K562 (cell line): ENCODE data around the gene TNNI2. TPM values are rescaled to one million over a fixed set of nuclear protein-coding genes. Genes with fewer than 3 reads are reported as not detected.

ENCODE experiments used
- ATAC-seq: fragments of 200-7000 bp; cut with Tn5 transposase; 3 replicates; pipeline ENCODE4 v1.9.1; 2020; ENCODE audit warnings: moderate library complexity
- BruUV-seq: library from RNA; stranded (reverse); fragments of 400-500 nt; replicated peaks from 2 replicates; lab custom pipeline; 2021; lab: Mats Ljungman, UMichigan
- CTCF ChIA-PET: fragments of 300-600 bp; formaldehyde crosslinking; extraction: SDS; loops from one replicate; lab custom pipeline; 2021; ENCODE audit warnings: low intra/inter-chr PET ratio; lab: Yijun Ruan, JAX
- POLR2A ChIA-PET: fragments of 300-600, 350-650 bp; sonication (Branson Sonifier 250); formaldehyde crosslinking; extraction: SDS; loops from one replicate; lab custom pipeline; 2021; ENCODE audit warnings: antibody characterized with exemption, inconsistent platforms; lab: Yijun Ruan, JAX
- DNase-seq, 4 experiments: peaks; one replicate each; pipeline versions ENCODE4 v3.0.0 to v3.0.0-alpha.2; 2011 to 2018; ENCODE audit warnings: low spot score in 3 of 4, mixed read lengths in 3 of 4; ENCODE audit errors: extremely low read depth in 1 of 4
- FAIRE-seq: peaks from 2 replicates; lab custom pipeline; 2011; peaks lifted over from hg19 to GRCh38; lab: Jason Lieb, UNC
- H2AFZ ChIP-seq: 2 replicates; pipeline ENCODE4 v1.6.0; 2011; ENCODE audit warnings: low read depth, low read length, control low read depth, inconsistent platforms
- H3K27ac ChIP-seq: fragments of 200-600 bp; 3 replicates; pipeline ENCODE4 v1.8.0; 2011; ENCODE audit warnings: low read depth, mild to moderate bottlenecking, control low read depth, inconsistent platforms, low read length, moderate library complexity, mixed read lengths; ENCODE audit errors: extremely low read depth
- H3K27me3 ChIP-seq, 2 experiments: fragments of 300-600 bp in 1 of 2; 2 replicates in 1 of 2; 3 replicates in 1 of 2; pipeline versions ENCODE4 v1.6.0 to v1.8.0; 2011; ENCODE audit warnings: inconsistent platforms in 2 of 2, low read length in 2 of 2, mild to moderate bottlenecking in 1 of 2, mixed read lengths in 1 of 2, moderate library complexity in 1 of 2; ENCODE audit not compliant: control insufficient read depth in 2 of 2, insufficient read depth in 2 of 2
- H3K36me3 ChIP-seq: fragments of 300-600 bp; 3 replicates; pipeline ENCODE4 v1.8.0; 2011; ENCODE audit warnings: mild to moderate bottlenecking, low read length, inconsistent platforms; ENCODE audit not compliant: control insufficient read depth, insufficient read depth
- H3K4me1 ChIP-seq, 2 experiments: fragments of 200-600 bp in 1 of 2; replicated peaks in 1 of 2; 2 replicates in 1 of 2; 3 replicates in 1 of 2; pipeline versions ENCODE4 v1.5.1 to v1.8.0; 2011; ENCODE audit warnings: inconsistent platforms in 2 of 2, low read length in 2 of 2, mild to moderate bottlenecking in 1 of 2, mixed read lengths in 1 of 2, moderate library complexity in 1 of 2; ENCODE audit not compliant: control insufficient read depth in 2 of 2, insufficient read depth in 2 of 2
- H3K4me2 ChIP-seq: 2 replicates; pipeline ENCODE4 v1.6.1; 2011; ENCODE audit warnings: low read length, control low read depth, inconsistent platforms, mixed read lengths; ENCODE audit not compliant: insufficient read depth
- H3K4me3 ChIP-seq: fragments of 200-600 bp; sonication (generic), shearing (Covaris generic); 2 replicates; pipeline ENCODE4 v1.5.1; 2016; ENCODE audit warnings: control low read depth, inconsistent platforms
- H3K79me2 ChIP-seq: fragments of 200-600 bp; 3 replicates; pipeline ENCODE4 v1.8.0; 2011; ENCODE audit warnings: low read length, inconsistent platforms; ENCODE audit not compliant: control insufficient read depth, insufficient read depth
- H3K9ac ChIP-seq, 2 experiments: 2 replicates each; pipeline versions ENCODE4 v1.6.0 to v1.6.1; 2011; ENCODE audit warnings: low read depth in 2 of 2, low read length in 2 of 2, control low read depth in 1 of 2, inconsistent platforms in 1 of 2, mild to moderate bottlenecking in 1 of 2, mixed read lengths in 1 of 2; ENCODE audit not compliant: insufficient read depth in 1 of 2
- H3K9me1 ChIP-seq: one replicate; pipeline ENCODE4 v1.6.0; 2011; ENCODE audit warnings: inconsistent platforms, mild to moderate bottlenecking, low read length, moderate library complexity; ENCODE audit not compliant: control insufficient read depth, insufficient read depth
- H3K9me3 ChIP-seq: replicated peaks from 2 replicates; pipeline ENCODE4 v1.5.1; 2011; ENCODE audit warnings: low read depth, low read length, inconsistent platforms; ENCODE audit not compliant: control insufficient read depth, insufficient read depth
- H4K20me1 ChIP-seq: replicated peaks from 2 replicates; pipeline ENCODE4 v1.6.1; 2011; ENCODE audit warnings: low read length, inconsistent platforms, mixed read lengths; ENCODE audit not compliant: control insufficient read depth, insufficient read depth
- CTCFL ChIP-seq: IDR thresholded peaks from 2 replicates; pipeline ENCODE4 v1.6.1; 2011; ENCODE audit warnings: borderline replicate concordance, low read depth, mild to moderate bottlenecking, moderate library complexity, low read length; ENCODE audit not compliant: insufficient read depth, poor library complexity, severe bottlenecking
- MAZ ChIP-seq, 2 experiments: fragments of 450-650 bp in 1 of 2; sonication (generic) in 1 of 2; formaldehyde crosslinking; IDR thresholded peaks in 1 of 2; conservative IDR thresholded peaks in 1 of 2; 2 replicates each; pipeline versions ENCODE4 v1.4.0 to v1.5.0; 2020; ENCODE audit warnings: mild to moderate bottlenecking in 1 of 2, missing genetic modification reagents in 1 of 2
- MEF2D ChIP-seq: conservative IDR thresholded peaks from 2 replicates; pipeline ENCODE4 v1.6.1; 2016; ENCODE audit warnings: low read depth, missing genetic modification characterization, missing compliant biosample characterization
- REST ChIP-seq, 2 experiments: fragments of 450-650 bp; formaldehyde crosslinking in 1 of 2; IDR thresholded peaks; 2 replicates each; pipeline versions ENCODE4 v1.4.0 to v1.6.1; 2014 to 2020; ENCODE audit warnings: mild to moderate bottlenecking in 2 of 2, borderline replicate concordance in 1 of 2, low read depth in 1 of 2
- STAG1 ChIP-seq: sonication (generic); formaldehyde crosslinking; IDR thresholded peaks from 2 replicates; pipeline ENCODE4 v1.5.0; 2020; ENCODE audit warnings: missing genetic modification reagents, borderline replicate concordance
- ZNF124 ChIP-seq: sonication (generic); formaldehyde crosslinking; IDR thresholded peaks from 2 replicates; pipeline ENCODE4 v1.8.1; 2022; ENCODE audit warnings: missing genetic modification reagents
- ZNF133 ChIP-seq: fragments of 250-450 bp; sonication (Bioruptor Pico); IDR thresholded peaks from 2 replicates; pipeline ENCODE4 v1.4.0; 2020; ENCODE audit warnings: mild to moderate bottlenecking
- ZNF263 ChIP-seq: sonication (generic); formaldehyde crosslinking; IDR thresholded peaks from 2 replicates; pipeline ENCODE4 v1.8.0; 2022; ENCODE audit warnings: mild to moderate bottlenecking, missing genetic modification reagents, borderline replicate concordance
- WGBS: fragments of 100-300 bp; shearing (Covaris generic); methylation state at CpG from one replicate; pipeline ENCODE4 v1.1.6; 2016; ENCODE audit warnings: low coverage, mixed read lengths; ENCODE audit not compliant: insufficient coverage; ENCODE audit errors: missing lambda C conversion rate; 5-methylcytosine and 5-hydroxymethylcytosine counted together
- in situ Hi-C: fragments of 300-500 bp; cut with MboI; formaldehyde crosslinking; loops from 4 replicates; pipeline ENCODE4 v1.15.0; 2018; ENCODE audit warnings: inconsistent platforms, mixed read lengths
- intact Hi-C: fragments of 100-400 bp; cut with micrococcal nuclease; formaldehyde crosslinking; loops from 2 replicates; pipeline ENCODE4 v1.14.2; 2022
- polyA plus RNA-seq, 8 experiments: library from polyadenylated mRNA; depleted of rRNA in 4 of 8; stranded (reverse) in 5 of 8; unstranded in 3 of 8; fragments of >200 nt; fragmentation: Nextera tagmentation in 2 of 8; fragmentation: Illumina TruSeq in 1 of 8; extraction: Ambion mirVana in 2 of 8; extraction: Trizol in 1 of 8; gene quantifications; 2 replicates each; pipeline versions ENCODE4 v1.2.1 to v1.2.3, GENCODE V29; 2011 to 2014; ENCODE audit warnings: inconsistent platforms in 1 of 8, missing spikeins in 1 of 8
- total RNA-seq, 7 experiments: library from RNA; depleted of rRNA in 6 of 7; stranded (reverse); fragments of >200 nt in 6 of 7; fragmentation: Illumina TruSeq in 2 of 7; extraction: Trizol in 2 of 7; gene quantifications; 2 replicates each; pipeline versions ENCODE4 v1.2.1 to v1.2.3, GENCODE V29; 2011 to 2021; ENCODE audit warnings: low replicate concordance in 1 of 7

The TNNI2 gene
- total and polyA plus RNA-seq, 9 of the 15 experiments (the other 6 are each of a cell fraction or from before 2014, with no cell fraction given), result not detected

- no peak for FAIRE-seq
- in situ Hi-C loops, result loop anchor here (10.0 kb wide), 1 partner anchor 128 kb away; no protein-coding TSS in a partner anchor
- TF ChIP-seq ZNF133 (CRISPR knock-in tag) (no peak), MAZ (CRISPR knock-in tag; conservative IDR thresholded peaks at IDR 0.05 in 1 of 2, IDR thresholded peaks at IDR 0.05 in 1 of 2) (peak in 1 of 2 experiments; percentile 34; a peak in 1 of 4 replicates), MEF2D (tag) (no peak), ZNF124 (CRISPR knock-in tag) (no peak), REST (IDR thresholded peaks at IDR 0.05; ENCODE audit: borderline replicate concordance) (peak; percentile 5; the same call in 1 of the 2 replicates), REST (CRISPR knock-in tag; IDR thresholded peaks at IDR 0.05; ENCODE audit: low read depth) (no peak), STAG1 (CRISPR knock-in tag) (peak; percentile 28; the same call in 1 of the 2 replicates), CTCFL (peak; percentile 44), ZNF263 (CRISPR knock-in tag) (0 out of 2 replicates have a peak, but pooled peaks have one; percentile 51)
Measured at GRCh38 chr11:1876361-1877063, 37.7 kb downstream of the TNNI2 start.

More at GRCh38 chr11:1876361-1877063, 37.7 kb downstream of the TNNI2 start:
- no peaks in the 10 kb centered on the region for H3K36me3 ChIP-seq
- H3K9me1 ChIP-seq, result no peaks in the 10 kb centered on the region
- ATAC-seq (peak; percentile 79), DNase-seq (peak; percentile 63 to 73 (median 73))
- no peak overlapping the region for H3K9ac ChIP-seq
- peaks cover 0 to 58% of the 10 kb centered on the region in 2 experiments; a peak in 2 of 5 replicates for H3K27me3 ChIP-seq
- H3K4me1 ChIP-seq, result peaks cover 0 to 34% of the 10 kb centered on the region in 2 experiments; a peak in 2 of 5 replicates
- no peak overlapping the region for H3K4me3 ChIP-seq
- H3K4me2 ChIP-seq, result no peak overlapping the region
- H3K9me3 ChIP-seq, result no peaks in the 10 kb centered on the region
- 1% methylated on average over 18 of the region's 26 CpGs for WGBS
- 0 out of 2 replicates have a peak, but pooled peaks cover 3% of the 10 kb centered on the region for H4K20me1 ChIP-seq
- POLR2A ChIA-PET, result interaction anchor here (0.5 to 0.6 kb wide), 2 partner anchors 121 to 233 kb away, joined by 3 read pairs; partner anchors contain the start of gene H19
- no peak overlapping the region for H3K27ac ChIP-seq
- intact Hi-C loops, result loop anchor here (5.0 kb wide), 1 partner anchor 184 kb away; no protein-coding TSS in a partner anchor
- no peak overlapping the region for H2AFZ ChIP-seq
- no peaks in the 10 kb centered on the region for H3K79me2 ChIP-seq
- CTCF ChIA-PET, result interaction anchor here (0.6 to 1.2 kb wide), 2 partner anchors 124 to 126 kb away, joined by 3 to 4 read pairs; no protein-coding TSS in a partner anchor
- BruUV-seq, result no TSS peak
